SK-N-SH treated with all-trans-retinoic acid at 6 μM for 48 hours (cell line): ENCODE data around the gene SIAH1.
"Not testable (repeated sequence)": the region's sequence is repeated elsewhere in the genome, so short reads cannot be mapped to it uniquely, and the experiment has no call there.

Source experiments
- ATAC-seq: fragments of 200-7000 bp; cut with Tn5 transposase; 3 replicates; pipeline ENCODE4 v1.9.1; 2020; ENCODE audit warnings: mild to moderate bottlenecking, moderate library complexity
- ARNTL ChIP-seq: fragments of 450-650 bp; formaldehyde crosslinking; IDR thresholded peaks from 2 replicates; pipeline ENCODE4 v1.5.0; 2020; ENCODE audit warnings: low read depth, mild to moderate bottlenecking, moderate library complexity, borderline replicate concordance
- BACH2 ChIP-seq: fragments of 250-450 bp; sonication (Bioruptor Pico); IDR thresholded peaks from 2 replicates; pipeline ENCODE4 v1.9.0; 2021; ENCODE audit warnings: mild to moderate bottlenecking, borderline replicate concordance
- CSDC2 ChIP-seq: fragments of 250-450 bp; sonication (Bioruptor Pico); IDR thresholded peaks from 2 replicates; pipeline ENCODE4 v1.5.0; 2020; ENCODE audit warnings: mild to moderate bottlenecking, moderate library complexity
- CSRNP3 ChIP-seq: fragments of 250-450 bp; sonication (Bioruptor Pico); IDR thresholded peaks from 2 replicates; pipeline ENCODE4 v1.5.1; 2021; ENCODE audit warnings: mild to moderate bottlenecking, moderate library complexity
- ESRRG ChIP-seq: fragments of 250-450 bp; sonication (Bioruptor Pico); IDR thresholded peaks from 2 replicates; pipeline ENCODE4 v1.6.1; 2021; ENCODE audit warnings: mild to moderate bottlenecking
- GLIS3 ChIP-seq: fragments of 250-450 bp; sonication (Bioruptor Pico); IDR thresholded peaks from 2 replicates; pipeline ENCODE4 v1.5.0; 2020; ENCODE audit warnings: mild to moderate bottlenecking, moderate library complexity
- ISL1 ChIP-seq: fragments of 250-450 bp; sonication (Bioruptor Pico); IDR thresholded peaks from 2 replicates; pipeline ENCODE4 v2.1.2; 2022; ENCODE audit warnings: mild to moderate bottlenecking, moderate library complexity
- PATZ1 ChIP-seq: fragments of 250-450 bp; sonication (Bioruptor Pico); IDR thresholded peaks from 2 replicates; pipeline ENCODE4 v1.8.0; 2020; ENCODE audit warnings: mild to moderate bottlenecking, moderate library complexity, borderline replicate concordance
- POU6F1 ChIP-seq: fragments of 250-450 bp; sonication (Bioruptor Pico); IDR thresholded peaks from 2 replicates; pipeline ENCODE4 v1.8.0; 2021; ENCODE audit warnings: low read depth, mild to moderate bottlenecking, moderate library complexity, borderline replicate concordance
- RARB ChIP-seq: fragments of 250-450 bp; sonication (Bioruptor Pico); IDR thresholded peaks from 2 replicates; pipeline ENCODE4 v1.8.0; 2021; ENCODE audit warnings: mild to moderate bottlenecking, moderate library complexity
- SNAI2 ChIP-seq: fragments of 250-450 bp; sonication (Bioruptor Pico); IDR thresholded peaks from 2 replicates; pipeline ENCODE4 v1.5.0; 2020; ENCODE audit warnings: mild to moderate bottlenecking, moderate library complexity
- TCF4 ChIP-seq: fragments of 250-450 bp; sonication (Bioruptor Pico); IDR thresholded peaks from 2 replicates; pipeline ENCODE4 v1.8.0; 2021; ENCODE audit warnings: mild to moderate bottlenecking, moderate library complexity, borderline replicate concordance
- TOX ChIP-seq: fragments of 250-450 bp; sonication (Bioruptor Pico); IDR thresholded peaks from 2 replicates; pipeline ENCODE4 v1.8.0; 2021; ENCODE audit warnings: mild to moderate bottlenecking, moderate library complexity, borderline replicate concordance
- TSHZ2 ChIP-seq: fragments of 250-450 bp; sonication (Bioruptor Pico); IDR thresholded peaks from 2 replicates; pipeline ENCODE4 v1.5.0; 2020; ENCODE audit warnings: mild to moderate bottlenecking, moderate library complexity
- ZC3H10 ChIP-seq: fragments of 250-450 bp; sonication (Bioruptor Pico); IDR thresholded peaks from 2 replicates; pipeline ENCODE4 v1.5.1; 2021; ENCODE audit warnings: mild to moderate bottlenecking, moderate library complexity
- ZFP3 ChIP-seq: fragments of 250-450 bp; sonication (Bioruptor Pico); IDR thresholded peaks from 2 replicates; pipeline ENCODE4 v1.5.0; 2020; ENCODE audit warnings: mild to moderate bottlenecking, moderate library complexity
- ZNF565 ChIP-seq: fragments of 450-650 bp; formaldehyde crosslinking; conservative IDR thresholded peaks from 2 replicates; pipeline ENCODE4 v1.5.0; 2020; ENCODE audit warnings: low read depth, mild to moderate bottlenecking, moderate library complexity
- ZNF70 ChIP-seq: fragments of 450-650 bp; formaldehyde crosslinking; IDR thresholded peaks from 2 replicates; pipeline ENCODE4 v1.5.0; 2020; ENCODE audit warnings: mild to moderate bottlenecking, moderate library complexity

The SIAH1 gene

GRCh38 chr16:48426244-48427141 lies 41.3 kb upstream of the SIAH1 start:
- ATAC-seq: no peak
- TF ChIP-seq ESRRG (CRISPR knock-in tag): no peak
- no peak for TF ChIP-seq ZNF70 (CRISPR knock-in tag)
- no peak for TF ChIP-seq CSDC2 (CRISPR knock-in tag)
- TF ChIP-seq SNAI2 (CRISPR knock-in tag): no peak
- TF ChIP-seq TOX: no peak
- no peak for TF ChIP-seq ZC3H10

GRCh38 chr16:48422537-48422936 lies 37.3 kb upstream of the SIAH1 start:
- no peak for ATAC-seq
- no peak for TF ChIP-seq SNAI2 (CRISPR knock-in tag)
- TF ChIP-seq BACH2 (CRISPR knock-in tag): no peak
- no peak for TF ChIP-seq ZFP3
- TF ChIP-seq ZNF565: no peak

- ATAC-seq: no peak
- TF ChIP-seq ZC3H10 (no peak), POU6F1 (CRISPR knock-in tag) (no peak), GLIS3 (CRISPR knock-in tag) (no peak), TCF4 (no peak), ZNF70 (CRISPR knock-in tag) (no peak), RARB (CRISPR knock-in tag) (no peak), BACH2 (CRISPR knock-in tag) (no peak), PATZ1 (no peak)
These were observed 36.5 kb upstream of the SIAH1 start for GRCh38 chr16:48421741-48422140.

- no peak for ATAC-seq
- no peak for TF ChIP-seq RARB (CRISPR knock-in tag)
- TF ChIP-seq ZNF565: no peak
- no peak for TF ChIP-seq CSDC2 (CRISPR knock-in tag)
- no peak for TF ChIP-seq TSHZ2 (CRISPR knock-in tag)
- no peak for TF ChIP-seq CSRNP3 (CRISPR knock-in tag)
- TF ChIP-seq ISL1 (CRISPR knock-in tag): no peak
- TF ChIP-seq ARNTL (CRISPR knock-in tag): no peak
- TF ChIP-seq PATZ1: no peak
- no peak for TF ChIP-seq ZC3H10
- TF ChIP-seq TOX: no peak
These were observed 35.2 kb upstream of the SIAH1 start for GRCh38 chr16:48420437-48420836.

GRCh38 chr16:48416617-48417016 lies 31.4 kb upstream of the SIAH1 start:
- ATAC-seq: not testable (repeated sequence)
